ENCODE data around the gene SHFL.

DNA sequence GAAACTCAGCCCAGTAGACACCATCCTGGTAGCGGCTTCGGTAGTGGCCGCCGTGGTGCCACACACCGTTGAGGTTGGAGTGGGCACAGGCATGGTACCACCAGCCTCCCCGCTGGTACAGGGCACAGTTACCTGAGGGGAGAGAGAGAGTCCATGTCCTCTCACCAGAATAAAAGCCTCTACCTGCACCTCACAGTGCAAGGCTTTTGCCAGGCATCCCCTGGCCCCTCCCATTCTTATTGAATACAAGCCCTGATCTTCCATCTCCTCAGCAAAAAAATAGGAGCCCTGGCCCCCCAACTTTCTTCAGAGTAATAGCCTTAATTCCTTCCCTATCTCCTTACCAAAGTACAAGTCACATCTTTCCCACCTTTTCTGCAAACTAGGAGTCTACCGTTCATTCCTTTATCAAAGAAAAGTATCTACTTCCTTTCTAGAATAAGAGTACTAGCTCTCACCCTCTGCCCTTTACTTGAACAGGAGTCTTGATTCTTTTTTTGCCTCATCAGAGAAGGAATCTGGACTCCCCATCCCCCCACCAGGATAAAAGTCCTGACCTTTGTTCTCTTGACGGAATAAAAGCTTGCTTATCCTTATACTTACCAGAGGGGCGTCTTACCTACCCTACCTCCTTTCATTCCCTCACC, 6.7 kb downstream of the SHFL start:
- TF ChIP-seq CTCF (conservative IDR thresholded peaks at IDR 0.05; ENCODE audit: low read depth, low read length) (no peak), EZH2 (IDR thresholded peaks at IDR 0.05; ENCODE audit: low read length, unreplicated experiment) (no peak)
